ENCODE data around the gene HTT.

Gene HTT

GRCh38 chr4:3217266-3217665 is 142.8 kb downstream of the HTT start:
- H3K27me3 ChIP-seq (ENCODE audit: control insufficient read depth, insufficient read depth, low read length): no peaks in the 10 kb centered on the region
- no peaks in the 10 kb centered on the region for H3K79me2 ChIP-seq
- no peak for TF ChIP-seq CTCF (IDR thresholded peaks at IDR 0.05)
- H3K4me2 ChIP-seq (ENCODE audit: low read length): no peak overlapping the region
- no peak overlapping the region for H3K27ac ChIP-seq
- no peaks in the 10 kb centered on the region for H3K36me3 ChIP-seq (ENCODE audit: control insufficient read depth, insufficient read depth, low read length)
- H3K9ac ChIP-seq: no peak overlapping the region
- H2AFZ ChIP-seq: no peak overlapping the region
- no peaks in the 10 kb centered on the region for H3K9me3 ChIP-seq (ENCODE audit: control insufficient read depth, low read length)
- H3K4me1 ChIP-seq: no peaks in the 10 kb centered on the region
- no peak overlapping the region for H3K4me3 ChIP-seq (ENCODE audit: low read depth, low read length)

GRCh38 chr4:3217771-3218170 is 143.3 kb downstream of the HTT start:
- no peak overlapping the region for H3K9ac ChIP-seq
- H3K27ac ChIP-seq: no peak overlapping the region
- no peak overlapping the region for H3K4me3 ChIP-seq (ENCODE audit: low read depth, low read length)
- H2AFZ ChIP-seq: no peak overlapping the region
- no peaks in the 10 kb centered on the region for H3K36me3 ChIP-seq (ENCODE audit: control insufficient read depth, insufficient read depth, low read length)
- TF ChIP-seq CTCF (IDR thresholded peaks at IDR 0.05): no peak
- no peak overlapping the region for H3K4me2 ChIP-seq (ENCODE audit: low read length)
- H3K79me2 ChIP-seq: no peaks in the 10 kb centered on the region
- no peaks in the 10 kb centered on the region for H3K9me3 ChIP-seq (ENCODE audit: control insufficient read depth, low read length)
- no peaks in the 10 kb centered on the region for H3K27me3 ChIP-seq (ENCODE audit: control insufficient read depth, insufficient read depth, low read length)
- H3K4me1 ChIP-seq: no peaks in the 10 kb centered on the region

GRCh38 chr4:3218824-3219760 is 144.6 kb downstream of the HTT start:
- no peaks in the 10 kb centered on the region for H3K4me1 ChIP-seq
- H3K79me2 ChIP-seq: no peaks in the 10 kb centered on the region
- no peak overlapping the region for H3K4me3 ChIP-seq (ENCODE audit: low read depth, low read length)
- H3K4me2 ChIP-seq (ENCODE audit: low read length): no peak overlapping the region
- no peaks in the 10 kb centered on the region for H3K9me3 ChIP-seq (ENCODE audit: control insufficient read depth, low read length)
- H3K36me3 ChIP-seq (ENCODE audit: control insufficient read depth, insufficient read depth, low read length): no peaks in the 10 kb centered on the region
- no peaks in the 10 kb centered on the region for H3K27me3 ChIP-seq (ENCODE audit: control insufficient read depth, insufficient read depth, low read length)
- no peak overlapping the region for H2AFZ ChIP-seq
- no peak overlapping the region for H3K27ac ChIP-seq
- H3K9ac ChIP-seq: no peak overlapping the region
- TF ChIP-seq CTCF (IDR thresholded peaks at IDR 0.05): no peak

GRCh38 chr4:3219761-3220475 is 145.4 kb downstream of the HTT start:
- Histone ChIP-seq H3K27ac (no peak overlapping the region), H3K9ac (no peak overlapping the region), H2AFZ (no peak overlapping the region), H3K79me2 (no peaks in the 10 kb centered on the region), H3K4me3 (ENCODE audit: low read depth, low read length) (no peak overlapping the region), H3K4me2 (ENCODE audit: low read length) (no peak overlapping the region), H3K4me1 (no peaks in the 10 kb centered on the region), H3K36me3 (ENCODE audit: control insufficient read depth, insufficient read depth, low read length) (no peaks in the 10 kb centered on the region), H3K27me3 (ENCODE audit: control insufficient read depth, insufficient read depth, low read length) (no peaks in the 10 kb centered on the region), H3K9me3 (ENCODE audit: control insufficient read depth, low read length) (no peaks in the 10 kb centered on the region)
- no peak for TF ChIP-seq CTCF (IDR thresholded peaks at IDR 0.05)
